NK-92 (cell line): ENCODE data around the gene EHF.

Source experiments
- DNase-seq: peaks from one replicate; lab custom pipeline; 2025; ENCODE audit not compliant: unreplicated experiment; lab: John Stamatoyannopoulos, UW

EHF gene

DNA sequence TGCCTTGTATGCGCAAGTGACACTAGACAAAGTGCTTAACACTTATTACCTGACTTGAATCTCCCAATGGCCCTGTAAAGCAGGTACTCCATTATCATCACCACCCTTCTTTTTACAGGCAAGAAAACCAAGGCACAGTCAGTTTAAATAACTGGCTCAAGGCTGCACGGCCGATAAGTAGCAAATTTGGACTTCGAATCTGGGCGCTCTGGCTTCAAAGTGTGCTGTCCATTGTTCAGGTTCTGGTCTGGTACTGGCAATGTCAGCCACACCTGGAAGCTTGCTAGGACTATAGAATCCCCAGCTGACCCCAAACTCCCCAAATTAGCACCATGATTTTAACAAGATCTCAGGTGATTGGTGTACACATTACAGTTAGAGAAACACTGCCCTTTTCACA lies 19.3 kb upstream of the EHF start:
- DNase-seq, result no peak

DNA sequence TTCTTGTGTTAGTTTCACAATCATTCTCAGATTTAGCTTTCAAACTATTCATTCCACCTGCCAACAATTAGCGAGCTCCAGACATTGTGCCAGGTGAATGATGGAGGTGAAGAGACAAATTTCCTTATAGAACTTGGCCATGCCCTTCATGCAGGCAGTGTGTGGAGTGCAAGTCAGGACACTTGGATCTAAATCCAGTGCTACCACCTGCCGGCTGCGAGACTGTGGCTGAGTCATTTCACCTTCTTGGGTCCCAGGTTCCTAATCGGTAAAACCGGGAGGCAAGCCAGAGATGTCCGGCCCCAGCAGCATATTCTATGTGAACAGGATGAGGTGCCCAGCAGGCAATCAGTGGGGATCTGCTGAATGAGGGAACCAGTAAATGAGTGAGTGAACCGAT lies 18.6 kb upstream of the EHF start:
- DNase-seq, result no peak

DNA sequence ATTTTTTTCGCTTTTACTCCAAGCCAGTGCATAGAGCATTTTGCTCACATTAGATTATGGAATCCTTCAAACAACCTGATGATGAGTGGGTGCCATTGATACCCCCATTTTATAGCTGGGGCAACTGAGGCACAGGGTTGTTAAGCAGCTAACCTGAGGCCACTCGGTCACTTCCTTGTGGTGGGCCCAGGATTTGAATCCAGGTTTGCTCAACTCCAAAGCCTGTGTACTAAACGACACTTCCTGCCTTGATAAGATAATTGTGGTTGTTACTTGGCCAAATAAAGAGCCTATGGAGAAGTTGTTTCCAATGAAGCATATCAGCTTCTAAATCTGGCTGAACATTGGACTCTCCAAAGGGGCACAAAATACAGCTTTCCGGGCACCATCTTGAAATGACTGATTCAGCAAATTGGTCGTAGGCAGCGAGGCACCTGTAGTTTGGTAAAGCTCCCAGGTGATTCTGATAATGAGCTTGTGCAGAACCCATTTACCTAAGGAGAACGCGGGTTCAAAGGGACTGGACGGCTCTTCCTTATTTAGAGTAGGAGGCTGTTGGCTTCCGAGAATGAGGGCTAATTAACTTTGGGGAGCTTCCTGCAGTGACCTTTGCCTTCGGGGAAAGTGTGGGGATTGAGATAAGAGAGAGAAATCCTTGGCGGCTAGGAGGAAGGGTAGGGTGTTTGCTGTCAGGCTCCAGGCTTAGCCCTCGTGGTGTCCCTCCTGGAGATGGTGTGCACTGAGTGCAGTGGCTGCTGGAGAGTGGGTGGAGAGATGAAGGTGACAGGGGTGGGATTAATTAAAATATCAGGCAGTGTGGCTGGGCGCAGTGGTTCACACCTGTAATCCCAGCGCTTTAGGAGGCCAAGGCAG lies 17.5 kb upstream of the EHF start:
- no peak for DNase-seq

DNA sequence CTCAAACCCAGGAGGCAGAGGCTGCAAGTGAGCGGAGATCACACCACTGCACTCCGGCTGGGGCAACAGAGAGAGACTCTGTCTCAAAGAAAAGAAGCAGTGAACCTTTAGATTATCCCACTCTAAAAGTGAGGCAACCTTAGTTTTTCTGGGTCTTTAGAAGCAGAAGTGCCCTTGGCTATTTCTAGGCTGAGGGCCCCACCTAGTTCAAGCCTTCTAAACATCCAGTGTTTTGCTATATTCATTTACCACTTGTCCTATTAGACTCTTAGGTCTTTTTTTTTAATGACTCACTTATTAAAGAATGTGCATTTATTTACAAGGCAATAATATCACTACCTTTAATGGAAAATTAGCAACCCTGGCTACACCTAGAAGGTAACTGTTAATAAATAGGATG lies 16.7 kb upstream of the EHF start:
- DNase-seq, result no peak

DNA sequence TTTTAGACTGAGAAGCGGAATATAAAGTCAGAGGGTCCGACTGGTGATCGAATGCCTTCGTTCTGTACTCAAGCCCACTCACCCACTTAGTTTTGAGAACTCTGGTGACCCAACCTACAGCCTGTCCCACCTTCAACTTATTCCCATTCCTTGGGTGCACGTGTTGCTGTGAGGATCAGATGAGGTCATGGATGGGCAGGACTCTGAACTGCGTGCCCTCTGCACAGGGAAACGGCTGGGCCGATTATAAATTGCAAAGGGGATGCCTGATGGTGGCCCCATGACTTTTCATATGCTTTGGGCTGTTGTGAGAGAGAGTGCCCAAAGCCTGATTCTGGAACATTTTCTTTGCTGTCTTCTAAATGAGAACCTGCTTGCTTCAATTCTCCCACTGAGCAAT lies 16.0 kb upstream of the EHF start:
- no peak for DNase-seq

DNA sequence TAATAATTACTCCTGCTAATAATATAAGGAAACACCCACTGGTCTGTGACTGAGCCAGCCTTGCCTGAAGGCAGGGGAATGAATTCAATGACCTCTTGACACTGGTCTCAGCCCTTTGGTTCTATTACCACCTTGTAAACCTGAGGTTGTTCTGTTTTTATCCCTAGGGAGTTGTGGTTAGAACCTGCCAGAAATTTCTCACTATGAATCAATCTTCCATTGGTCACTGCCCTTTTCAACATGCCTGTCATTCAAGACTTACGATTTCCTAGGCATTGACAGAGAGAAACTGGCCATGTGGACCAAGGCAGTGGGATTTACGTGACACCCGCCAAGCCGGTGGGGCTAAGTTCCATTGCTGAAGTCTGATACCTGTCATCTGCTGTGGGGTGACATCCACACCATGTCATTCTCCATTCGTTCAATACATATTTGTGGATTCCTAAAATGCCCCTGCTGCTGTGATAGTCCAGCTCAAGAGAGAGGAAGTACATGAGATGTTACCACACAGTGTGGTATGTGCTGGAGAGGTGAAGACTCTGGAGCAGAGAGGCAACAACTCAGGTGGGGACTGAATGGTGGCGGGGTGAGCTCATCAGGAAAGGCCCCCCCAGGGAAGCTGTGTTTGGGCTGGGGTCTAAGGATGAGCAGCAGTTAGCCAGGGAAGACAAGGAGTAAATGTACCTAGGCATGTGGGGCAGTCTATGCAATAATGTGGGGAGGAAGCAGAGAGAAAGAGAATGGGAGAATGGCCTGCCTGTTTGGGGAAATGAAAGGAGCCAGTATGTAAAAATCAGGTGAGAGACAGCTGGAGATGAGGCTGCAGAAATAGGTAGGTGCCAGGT lies 15.2 kb upstream of the EHF start:
- no peak for DNase-seq

DNA sequence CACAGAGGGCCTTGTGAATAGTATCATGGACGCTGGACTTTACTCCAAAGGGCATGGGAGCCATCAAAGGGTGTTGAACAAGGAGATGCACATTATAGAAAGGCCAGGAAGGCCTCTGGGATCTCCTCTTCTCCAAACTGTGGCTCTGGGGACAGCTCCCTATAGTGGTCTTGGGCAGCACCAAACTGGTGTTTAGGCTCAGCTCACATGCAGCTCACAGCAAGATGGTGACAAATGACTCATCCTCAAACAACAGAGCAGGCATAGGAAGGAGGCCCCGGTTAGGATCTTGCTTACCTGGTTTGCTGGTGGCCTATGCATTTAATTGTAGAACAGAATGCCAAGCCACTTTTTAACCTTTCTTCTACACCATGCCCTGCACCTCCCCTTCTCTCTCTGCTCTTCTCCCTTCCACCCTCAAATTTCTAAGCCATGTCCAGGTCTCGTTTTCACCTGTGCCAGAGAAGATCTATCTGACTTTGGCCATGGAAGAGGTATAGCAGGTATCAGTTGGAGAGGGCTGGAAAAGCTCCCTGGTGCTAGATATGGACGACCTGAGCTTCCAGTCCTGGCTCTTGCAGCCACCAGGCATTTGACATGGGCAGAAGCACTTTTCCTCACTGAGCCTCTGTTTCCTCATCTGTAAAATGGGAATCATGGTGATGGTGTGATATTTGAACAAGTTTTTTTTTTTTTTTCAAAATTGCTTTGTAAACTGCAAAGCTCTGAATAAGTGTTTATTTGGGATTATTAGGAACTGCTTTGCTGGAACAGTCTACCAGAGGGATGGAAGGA lies 14.4 kb upstream of the EHF start:
- DNase-seq, result no peak

DNA sequence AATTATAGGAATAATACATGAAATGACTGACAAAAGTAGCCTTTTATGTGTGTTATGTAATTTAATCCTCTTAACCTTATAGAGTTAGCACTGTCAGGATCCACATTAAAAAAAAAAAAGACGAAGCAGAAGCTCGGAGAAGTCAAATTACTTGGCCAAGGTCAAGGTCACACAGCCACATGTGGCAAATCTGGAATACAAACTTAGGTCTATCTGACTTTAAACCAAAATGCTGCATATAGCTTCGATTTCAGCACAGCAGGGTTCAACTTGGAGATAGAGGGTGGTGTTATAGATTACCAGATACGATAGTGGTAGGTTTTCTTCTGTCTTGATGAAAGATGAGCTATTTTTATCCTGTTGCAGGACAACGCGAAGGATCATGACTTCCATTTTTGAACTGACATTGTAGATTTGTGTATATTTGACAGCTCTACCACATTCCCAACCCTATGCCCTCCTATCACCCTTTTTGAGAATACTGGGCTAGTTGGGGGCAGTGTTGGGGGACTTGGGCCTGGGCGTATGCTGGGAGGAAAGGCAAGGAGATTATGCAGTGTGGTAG lies 11.6 kb upstream of the EHF start:
- no peak for DNase-seq

DNA sequence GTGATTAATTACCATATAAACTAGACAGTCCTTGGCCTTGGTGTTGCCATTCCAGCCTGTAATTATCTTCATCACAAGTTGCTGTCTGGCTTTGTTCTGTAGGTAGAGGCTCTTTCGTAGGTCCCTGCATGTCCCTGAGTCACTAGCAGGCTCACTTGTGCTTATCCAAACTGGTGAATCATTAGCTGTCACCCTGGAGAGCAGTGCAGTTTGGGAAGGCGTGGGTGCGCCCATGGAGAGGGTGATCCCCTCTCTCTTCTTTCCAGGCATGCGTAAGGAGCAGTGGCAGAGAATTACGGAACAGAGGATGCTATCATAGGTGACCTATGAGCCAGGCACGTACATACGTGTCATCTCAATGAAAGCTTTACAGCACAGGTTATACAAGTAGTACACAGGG lies 11.0 kb upstream of the EHF start:
- DNase-seq, result no peak

DNA sequence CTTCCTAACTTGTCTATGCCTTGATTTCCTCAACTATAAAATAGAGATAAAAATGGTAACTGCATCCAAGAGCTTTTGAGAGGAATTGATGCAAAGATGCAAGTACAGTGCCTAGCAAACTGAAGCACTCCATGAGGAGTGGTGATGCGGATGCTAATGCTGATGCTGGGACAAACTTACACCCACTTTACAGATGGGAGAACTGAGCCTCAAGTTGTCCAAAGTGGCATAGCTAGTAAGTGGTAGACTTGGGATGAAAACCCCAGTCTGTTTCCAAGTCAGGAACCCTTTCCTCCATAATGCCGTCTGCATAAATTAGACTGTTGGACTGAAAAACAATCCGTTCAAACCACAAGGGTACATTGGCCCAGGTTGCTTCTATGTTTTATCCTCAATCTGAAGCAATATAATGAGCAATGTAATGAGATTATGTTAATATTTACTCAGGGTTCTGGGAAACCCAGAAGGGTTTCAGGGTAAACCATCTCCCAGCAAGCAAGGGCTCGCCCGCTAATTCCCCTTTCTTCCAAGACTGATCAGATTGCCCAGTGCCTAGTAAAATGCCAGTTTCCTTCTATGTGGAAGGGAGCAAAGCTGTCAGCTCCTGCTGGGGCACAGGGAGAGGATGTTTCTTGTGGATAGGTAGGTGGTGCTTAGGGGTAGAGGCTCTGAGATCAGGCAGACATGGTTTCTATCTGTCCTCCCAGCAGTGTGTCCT lies 10.4 kb upstream of the EHF start:
- DNase-seq, result no peak

DNA sequence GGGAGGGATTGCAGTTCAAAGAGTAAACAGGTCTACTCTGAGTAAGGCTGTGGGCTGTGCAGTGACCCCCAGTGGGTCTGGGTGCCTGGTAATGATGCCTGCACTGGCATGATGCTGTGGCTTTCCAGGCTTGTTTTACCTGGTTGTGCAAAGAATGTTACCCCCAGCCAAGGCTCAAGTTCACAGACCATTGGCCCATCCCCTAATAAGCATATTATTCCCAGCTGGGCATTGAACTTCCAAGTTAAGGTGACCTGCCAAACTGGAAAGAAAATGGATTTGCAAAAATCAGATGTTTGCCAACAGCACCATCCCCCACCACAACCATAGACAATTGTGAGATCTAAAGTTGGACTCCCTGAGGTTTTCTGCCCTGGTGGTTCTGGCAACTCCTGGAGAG lies 7.9 kb upstream of the EHF start:
- no peak for DNase-seq

DNA sequence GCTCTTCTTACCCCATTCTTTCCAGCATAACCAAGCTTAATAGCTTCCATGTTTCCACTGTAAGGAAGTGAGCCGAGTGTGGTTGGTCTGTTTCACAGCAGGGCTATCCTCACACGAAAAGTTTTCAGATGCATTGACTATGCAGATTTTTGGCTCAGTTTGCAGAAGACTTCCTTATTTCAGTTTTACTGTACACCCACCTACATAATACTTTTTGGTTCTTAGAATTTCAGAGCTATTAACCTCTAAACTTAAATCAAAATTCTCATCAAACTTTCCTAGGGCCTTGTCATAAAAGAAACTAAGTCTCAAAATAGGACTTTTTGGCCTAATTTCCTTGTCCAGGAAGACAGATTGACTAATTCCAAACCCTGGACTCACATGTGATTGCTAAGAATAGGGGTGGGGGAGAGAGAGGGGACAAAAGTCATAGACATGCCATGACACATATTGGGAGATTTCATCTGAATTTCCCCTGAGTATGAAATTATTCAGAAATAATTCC lies 7.3 kb upstream of the EHF start:
- no peak for DNase-seq

DNA sequence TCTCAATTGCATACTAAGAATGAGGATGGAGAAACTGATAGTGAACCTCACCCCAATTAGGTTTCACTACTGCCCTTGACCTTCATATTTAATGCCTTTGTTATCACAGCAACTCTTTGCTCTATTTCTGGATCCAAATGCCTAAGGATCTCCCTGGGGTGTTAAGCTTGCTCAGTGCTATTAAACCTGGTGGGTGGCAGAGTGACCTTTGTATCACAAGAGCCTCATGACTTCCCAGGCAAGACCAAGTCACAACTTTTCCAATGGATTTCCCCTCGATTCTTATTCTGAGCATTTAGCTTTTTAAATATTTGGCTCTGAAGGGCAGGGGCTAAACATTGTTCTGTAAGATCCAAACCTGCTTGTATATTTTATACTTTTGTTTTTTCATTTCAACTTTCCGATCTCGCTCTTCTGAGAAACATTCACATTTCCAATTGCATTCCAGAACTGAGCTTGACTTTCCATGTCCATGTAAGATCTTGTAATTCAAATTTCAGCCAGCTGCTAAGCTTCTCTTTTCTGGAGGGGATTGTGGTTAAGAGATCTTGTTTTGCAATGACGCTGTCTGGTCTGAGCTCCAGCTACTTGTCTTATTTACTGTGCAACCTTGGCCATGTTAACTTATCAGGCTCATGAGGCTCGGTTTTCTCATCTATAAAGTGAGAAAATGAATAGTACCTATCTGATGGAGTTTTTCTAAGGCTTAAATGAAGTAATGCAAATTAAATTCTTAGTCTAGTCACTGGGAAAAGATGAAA lies 6.4 kb upstream of the EHF start:
- no peak for DNase-seq

DNA sequence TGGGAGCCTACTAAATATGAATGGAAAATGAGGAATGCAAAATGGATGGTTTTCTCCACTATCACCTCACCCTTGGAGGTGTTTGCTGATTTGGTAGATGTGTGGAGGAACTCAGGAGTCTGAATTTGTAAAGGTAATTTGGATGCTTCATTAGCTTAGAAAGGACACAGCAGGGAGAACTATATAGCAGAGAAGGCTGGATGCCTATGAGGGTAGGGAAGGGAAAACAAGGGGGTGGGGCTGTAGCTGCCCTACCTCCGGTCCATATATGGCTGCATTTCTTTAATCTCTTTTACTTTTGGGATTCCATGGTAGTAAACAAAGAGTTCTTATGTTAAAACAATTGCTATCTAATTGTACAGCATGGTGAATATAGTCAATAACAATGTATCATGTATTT lies 4.8 kb upstream of the EHF start:
- no peak for DNase-seq

DNA sequence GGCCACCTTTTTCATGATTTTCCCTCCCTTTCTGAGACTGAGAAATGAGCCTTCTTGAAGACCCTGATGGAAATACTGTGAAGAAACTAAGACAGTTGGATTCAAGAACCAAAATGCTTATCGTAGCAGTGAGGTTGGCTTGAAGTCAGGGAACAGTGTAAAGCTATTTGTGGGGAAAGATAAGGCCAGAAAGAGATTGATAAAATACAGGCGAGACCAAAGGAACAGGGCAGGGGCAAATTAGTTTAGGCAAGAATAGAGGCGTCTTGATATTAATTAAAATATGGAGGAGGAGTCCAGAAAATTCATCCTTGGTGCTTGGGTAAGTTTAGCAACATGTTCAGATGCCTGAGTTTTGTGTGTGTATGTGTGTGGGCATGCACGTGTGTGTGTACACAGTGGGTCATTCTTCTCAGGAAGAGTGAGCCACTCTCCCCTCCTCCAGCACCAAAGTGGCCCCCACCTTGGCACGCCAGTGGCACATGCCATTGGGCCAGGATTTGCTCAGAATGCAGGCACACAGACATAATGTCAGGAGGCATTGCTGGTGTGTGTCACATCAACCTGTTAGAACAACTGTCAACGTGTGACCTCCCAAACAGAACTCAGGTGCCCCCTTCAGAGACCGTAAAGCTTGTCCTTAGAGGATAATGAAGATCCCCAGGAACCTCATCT lies 3.9 kb upstream of the EHF start:
- DNase-seq, result no peak

DNA sequence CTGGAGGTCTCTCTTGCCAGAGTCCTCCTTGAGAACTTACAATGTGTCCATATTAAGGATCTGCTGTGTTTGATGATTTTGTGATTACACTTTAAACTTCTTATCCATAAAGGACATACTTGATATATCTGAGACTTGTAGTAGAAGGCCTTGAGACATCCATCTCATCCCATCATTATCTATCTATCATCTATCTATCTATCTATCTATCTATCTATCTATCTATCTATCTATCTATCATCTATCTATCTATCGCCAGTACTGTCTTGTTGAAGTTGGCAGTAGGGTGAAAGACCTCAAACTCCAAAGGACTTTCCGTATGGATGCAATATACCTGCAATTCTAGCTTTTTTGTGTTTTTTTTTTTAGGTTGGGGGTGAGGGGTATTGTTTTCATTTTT lies 2.5 kb upstream of the EHF start:
- no peak for DNase-seq

DNA sequence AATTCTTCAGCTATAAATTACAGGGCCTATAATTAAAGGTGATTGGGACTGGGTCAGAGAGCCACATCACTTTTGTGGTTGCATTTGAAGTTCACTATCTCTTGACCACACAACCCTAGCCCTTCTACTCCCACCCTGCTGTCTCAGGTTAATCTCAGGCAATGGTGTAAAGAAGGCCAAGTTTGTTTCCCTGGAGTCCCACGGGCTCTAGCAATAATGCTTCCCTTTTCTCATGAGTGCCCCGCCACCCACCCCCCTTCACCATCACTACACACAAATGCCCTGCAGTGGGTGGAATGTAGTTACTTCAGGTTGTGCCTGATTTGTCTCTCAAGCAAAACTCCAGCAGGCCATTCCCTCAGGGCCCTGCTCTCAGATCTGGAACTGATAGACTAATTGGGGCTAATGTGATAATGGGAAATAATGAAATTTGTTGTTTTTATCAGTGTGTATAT lies 1.8 kb upstream of the EHF start:
- no peak for DNase-seq

DNA sequence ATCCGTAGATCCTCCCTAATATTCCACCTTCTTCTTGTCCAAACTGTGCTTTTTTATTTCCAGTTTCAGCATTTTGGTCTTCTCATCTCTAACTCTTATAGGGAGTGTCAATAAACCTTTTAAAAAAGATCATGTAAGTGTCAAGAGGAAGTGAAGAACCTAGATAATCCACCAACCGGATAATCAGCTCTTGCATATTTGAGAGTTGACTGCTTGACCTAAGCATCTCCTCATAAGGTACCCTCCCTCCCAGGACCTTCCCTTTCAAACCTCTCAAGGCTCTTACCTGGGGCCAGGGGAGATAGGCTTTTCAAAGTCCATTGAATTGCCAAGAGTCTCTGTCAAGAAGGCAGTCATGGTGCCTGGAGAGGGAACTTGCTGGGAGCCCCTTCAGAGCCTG lies 691 bp upstream of the EHF start:
- no peak for DNase-seq

DNA sequence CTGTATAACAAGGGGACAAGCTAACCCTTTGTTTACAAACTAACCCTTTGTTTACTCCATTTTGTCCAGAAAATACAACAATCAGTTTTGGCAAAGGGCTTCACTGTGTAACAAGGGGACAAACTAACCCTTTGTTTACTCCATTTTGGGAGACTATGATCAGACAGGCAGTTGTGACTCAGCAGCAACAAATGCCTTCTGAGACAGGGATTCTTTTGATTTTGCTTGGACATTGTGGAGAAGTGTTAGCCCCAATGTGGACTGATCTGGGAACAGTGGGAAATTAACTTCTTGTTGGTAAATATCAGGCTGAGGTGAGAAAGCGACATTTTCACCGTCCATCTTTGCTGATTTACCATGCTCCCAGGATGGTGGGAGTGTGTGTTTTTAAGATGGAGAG lies 983 bp downstream of the EHF start:
- no peak for DNase-seq
